ENCODE measurements around the gene FBXO31. TPM values are rescaled to one million over a fixed set of nuclear protein-coding genes. Genes with fewer than 3 reads are reported as not detected.

The FBXO31 gene
- total RNA-seq, 4 donors from 2014 or later, result 156 to 264 (median 201) TPM

DNA sequence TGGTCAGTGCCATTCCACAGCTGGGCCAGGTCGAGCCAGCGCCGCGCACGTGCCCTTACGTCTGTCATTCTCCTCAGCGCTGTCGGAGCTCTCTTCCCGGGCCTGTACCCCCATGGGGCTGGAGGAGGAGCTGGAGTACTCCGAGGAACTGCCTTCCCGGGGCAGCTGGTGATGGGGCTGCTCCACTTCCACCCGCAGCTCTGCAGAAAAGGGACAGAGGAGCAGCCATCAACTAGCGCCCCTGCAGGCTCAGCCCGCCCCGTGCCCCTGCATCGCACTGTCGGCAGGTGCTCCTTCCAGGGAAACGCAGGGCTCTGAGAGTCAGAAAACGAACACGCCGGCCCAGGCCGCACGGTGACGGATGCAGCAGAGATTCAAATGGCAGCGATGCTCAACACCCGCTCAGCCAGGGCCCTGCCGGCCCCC, 29.4 kb upstream of the FBXO31 start:
- no peaks in the 10 kb centered on the region for H3K27me3 ChIP-seq
- H3K4me3 ChIP-seq, result no peak overlapping the region
- no peaks in the 10 kb centered on the region for H3K4me1 ChIP-seq
- intact Hi-C loops (cut with DNase I; ENCODE audit: low total_unique reads) (loop anchor here (10.0 kb wide), 1 partner anchor 132 kb away; no protein-coding TSS in a partner anchor), in situ Hi-C loops (cut with MboI; ENCODE audit: low sequenced_read_pairs in 4 of 4) (loop anchor here in 2 of 4 donors (25.0 kb wide), 1 partner anchor 224 kb away; no protein-coding TSS in a partner anchor)
- ATAC-seq, result no peak
- DNase-seq, result no peak
- H3K9me3 ChIP-seq, result no peaks in the 10 kb centered on the region
- TF ChIP-seq, protein P1, sequence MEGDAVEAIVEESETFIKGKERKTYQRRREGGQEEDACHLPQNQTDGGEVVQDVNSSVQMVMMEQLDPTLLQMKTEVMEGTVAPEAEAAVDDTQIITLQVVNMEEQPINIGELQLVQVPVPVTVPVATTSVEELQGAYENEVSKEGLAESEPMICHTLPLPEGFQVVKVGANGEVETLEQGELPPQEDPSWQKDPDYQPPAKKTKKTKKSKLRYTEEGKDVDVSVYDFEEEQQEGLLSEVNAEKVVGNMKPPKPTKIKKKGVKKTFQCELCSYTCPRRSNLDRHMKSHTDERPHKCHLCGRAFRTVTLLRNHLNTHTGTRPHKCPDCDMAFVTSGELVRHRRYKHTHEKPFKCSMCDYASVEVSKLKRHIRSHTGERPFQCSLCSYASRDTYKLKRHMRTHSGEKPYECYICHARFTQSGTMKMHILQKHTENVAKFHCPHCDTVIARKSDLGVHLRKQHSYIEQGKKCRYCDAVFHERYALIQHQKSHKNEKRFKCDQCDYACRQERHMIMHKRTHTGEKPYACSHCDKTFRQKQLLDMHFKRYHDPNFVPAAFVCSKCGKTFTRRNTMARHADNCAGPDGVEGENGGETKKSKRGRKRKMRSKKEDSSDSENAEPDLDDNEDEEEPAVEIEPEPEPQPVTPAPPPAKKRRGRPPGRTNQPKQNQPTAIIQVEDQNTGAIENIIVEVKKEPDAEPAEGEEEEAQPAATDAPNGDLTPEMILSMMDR (IDR thresholded peaks at IDR 0.05 in 4 of 5, conservative IDR thresholded peaks at IDR 0.05 in 1 of 5), result no peak
- no peak for TF ChIP-seq POLR2A (IDR thresholded peaks at IDR 0.05)
- H3K36me3 ChIP-seq, result peaks cover 0 to 75% of the 10 kb centered on the region in 2 donors
- no peak overlapping the region for H3K27ac ChIP-seq

- Histone ChIP-seq H3K4me1 (no peaks in the 10 kb centered on the region), H3K9me3 (no peaks in the 10 kb centered on the region), H3K27ac (no peak overlapping the region), H3K36me3 (peaks cover 0 to 75% of the 10 kb centered on the region in 2 donors), H3K4me3 (no peak overlapping the region), H3K27me3 (no peaks in the 10 kb centered on the region)
- DNase-seq (no peak), ATAC-seq (no peak)
- in situ Hi-C loops (cut with MboI; ENCODE audit: low sequenced_read_pairs in 4 of 4), result loop anchor here in 2 of 4 donors (25.0 kb wide), 1 partner anchor 225 kb away; no protein-coding TSS in a partner anchor
- intact Hi-C loops (cut with DNase I; ENCODE audit: low total_unique reads), result loop anchor here (10.0 kb wide), 1 partner anchor 132 kb away; no protein-coding TSS in a partner anchor
- TF ChIP-seq, protein P1 (IDR thresholded peaks at IDR 0.05 in 4 of 5, conservative IDR thresholded peaks at IDR 0.05 in 1 of 5), result no peak
- TF ChIP-seq POLR2A (IDR thresholded peaks at IDR 0.05), result no peak
Measured at GRCh38 chr16:87412371-87412995, 28.9 kb upstream of the FBXO31 start.

- intact Hi-C loops (cut with DNase I; ENCODE audit: low total_unique reads) (loop anchor here (10.0 kb wide), 1 partner anchor 133 kb away; no protein-coding TSS in a partner anchor), in situ Hi-C loops (cut with MboI; ENCODE audit: low sequenced_read_pairs in 4 of 4) (loop anchor here in 2 of 4 donors (25.0 kb wide), 1 partner anchor 226 kb away; no protein-coding TSS in a partner anchor)
- TF ChIP-seq, protein P1 (IDR thresholded peaks at IDR 0.05 in 4 of 5, conservative IDR thresholded peaks at IDR 0.05 in 1 of 5), result no peak
- no peak for TF ChIP-seq POLR2A (IDR thresholded peaks at IDR 0.05)
- Histone ChIP-seq H3K9me3 (no peaks in the 10 kb centered on the region), H3K4me3 (no peak overlapping the region), H3K27me3 (no peaks in the 10 kb centered on the region), H3K36me3 (peaks cover 0 to 80% of the 10 kb centered on the region in 2 donors), H3K27ac (no peak overlapping the region), H3K4me1 (no peaks in the 10 kb centered on the region)
- ATAC-seq (no peak), DNase-seq (no peak)
Measured at GRCh38 chr16:87411375-87412271, 28.0 kb upstream of the FBXO31 start.

- H3K4me1 ChIP-seq, result no peaks in the 10 kb centered on the region
Measured at GRCh38 chr16:87410968-87411367, 27.4 kb upstream of the FBXO31 start.

More at GRCh38 chr16:87410968-87411367, 27.4 kb upstream of the FBXO31 start:
- in situ Hi-C loops (cut with MboI; ENCODE audit: low sequenced_read_pairs in 4 of 4), result loop anchor here in 2 of 4 donors (25.0 kb wide), 1 partner anchor 226 kb away; no protein-coding TSS in a partner anchor
- H3K27ac ChIP-seq, result no peak overlapping the region
- H3K27me3 ChIP-seq, result no peaks in the 10 kb centered on the region
- DNase-seq (no peak), ATAC-seq (no peak)
- no peak overlapping the region for H3K4me3 ChIP-seq
- intact Hi-C loops (cut with DNase I; ENCODE audit: low total_unique reads), result loop anchor here (10.0 kb wide), 1 partner anchor 134 kb away; no protein-coding TSS in a partner anchor
- no peaks in the 10 kb centered on the region for H3K9me3 ChIP-seq
- peaks cover 0 to 80% of the 10 kb centered on the region in 2 donors for H3K36me3 ChIP-seq
- TF ChIP-seq, protein P1 (IDR thresholded peaks at IDR 0.05 in 4 of 5, conservative IDR thresholded peaks at IDR 0.05 in 1 of 5), result no peak
- no peak for TF ChIP-seq POLR2A (IDR thresholded peaks at IDR 0.05)

All from gastrocnemius medialis (tissue), 4 donors.